GM12892 (cell line): Measurements from ENCODE around the gene ZNF334.

Experiments
- DNase-seq: peaks from one replicate; pipeline ENCODE4 v3.0.0; 2011; ENCODE audit not compliant: insufficient read length
- FAIRE-seq: peaks from 2 replicates; lab custom pipeline; 2011; peaks lifted over from hg19 to GRCh38; lab: Jason Lieb, UNC
- POLR2A ChIP-seq: IDR thresholded peaks from 2 replicates; pipeline ENCODE4 v1.6.1; 2011; ENCODE audit warnings: low read depth, low read length, control low read depth
- POLR2AphosphoS5 ChIP-seq: IDR thresholded peaks from 2 replicates; pipeline ENCODE4 v1.6.1; 2011; ENCODE audit warnings: low read depth, low read length, control low read depth
- TAF1 ChIP-seq: IDR thresholded peaks from 2 replicates; pipeline ENCODE4 v1.6.1; 2011; ENCODE audit warnings: low read depth, mild to moderate bottlenecking, control low read depth, low read length, borderline replicate concordance

ZNF334 gene

DNA sequence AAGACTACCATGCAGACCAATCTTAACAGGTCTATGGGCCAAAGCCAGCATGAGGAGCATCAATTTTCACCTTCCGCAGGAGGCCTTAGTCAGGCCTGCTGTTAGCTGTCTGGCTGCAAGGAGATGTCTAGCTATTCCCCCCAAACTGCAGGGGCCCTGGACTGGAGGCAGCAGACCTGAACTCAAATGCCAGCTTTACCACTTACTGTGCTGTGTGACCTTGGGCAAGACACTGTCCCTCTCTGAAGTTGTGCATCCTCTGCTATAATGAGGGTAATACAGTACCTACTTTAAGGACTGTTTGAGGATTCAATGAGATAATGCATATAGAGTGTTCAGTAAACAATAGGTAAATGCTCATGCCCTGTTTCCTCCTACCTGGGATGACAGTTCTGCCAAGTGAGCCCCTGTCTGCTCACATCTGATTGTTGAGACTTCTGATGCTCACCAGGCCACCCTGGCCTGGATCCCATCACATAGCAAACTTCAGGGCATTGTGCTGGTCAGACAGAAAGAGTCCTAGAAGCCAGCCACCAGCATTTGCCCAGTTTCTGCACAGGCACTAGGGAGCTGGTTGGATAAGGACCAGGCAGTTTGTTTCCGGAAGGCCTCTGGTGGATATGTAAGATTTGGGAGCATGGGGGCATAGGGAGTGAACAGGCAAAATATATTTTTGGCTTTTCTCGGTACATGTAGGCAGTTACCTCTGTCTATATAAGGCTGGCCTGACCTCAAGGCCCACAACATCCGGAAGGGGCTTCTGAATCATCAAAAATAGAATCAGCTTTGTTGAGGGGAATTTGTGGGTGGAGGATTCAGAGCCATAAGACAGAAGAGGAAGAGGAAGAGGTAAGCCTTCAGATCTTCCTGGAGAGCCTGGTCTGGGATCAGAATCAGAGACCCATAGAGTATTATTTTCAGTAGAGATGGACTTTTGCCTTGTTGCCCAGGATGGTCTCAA is 39.4 kb upstream of the ZNF334 start:
- DNase-seq (peak; percentile 34), FAIRE-seq (peak; percentile 93)
- 0 out of 2 replicates have a peak, but pooled peaks have one; percentile 55 for TF ChIP-seq POLR2AphosphoS5
- no peak for TF ChIP-seq TAF1
- peak; percentile 7; the same call in 1 of the 2 replicates for TF ChIP-seq POLR2A

- TF ChIP-seq TAF1, result no peak; the same call in 1 of the 2 replicates
- peak; percentile 62 for TF ChIP-seq POLR2AphosphoS5
- peak; percentile 74 for TF ChIP-seq POLR2A
- DNase-seq (no peak), FAIRE-seq (peak; percentile 87)
These were observed 38.4 kb upstream of the ZNF334 start for GRCh38 chr20:46551522-46552381.

GRCh38 chr20:46550461-46550860 is 37.1 kb upstream of the ZNF334 start, which contains the start of gene OCSTAMP:
OCSTAMP (minus strand) TSS chr20:46550654; CDS start chr20:46550560, 94 bp downstream.
- TF ChIP-seq POLR2AphosphoS5, result no peak
- TF ChIP-seq TAF1, result no peak
- no peak for TF ChIP-seq POLR2A
- peak; percentile 44 for FAIRE-seq
- DNase-seq, result no peak

DNA sequence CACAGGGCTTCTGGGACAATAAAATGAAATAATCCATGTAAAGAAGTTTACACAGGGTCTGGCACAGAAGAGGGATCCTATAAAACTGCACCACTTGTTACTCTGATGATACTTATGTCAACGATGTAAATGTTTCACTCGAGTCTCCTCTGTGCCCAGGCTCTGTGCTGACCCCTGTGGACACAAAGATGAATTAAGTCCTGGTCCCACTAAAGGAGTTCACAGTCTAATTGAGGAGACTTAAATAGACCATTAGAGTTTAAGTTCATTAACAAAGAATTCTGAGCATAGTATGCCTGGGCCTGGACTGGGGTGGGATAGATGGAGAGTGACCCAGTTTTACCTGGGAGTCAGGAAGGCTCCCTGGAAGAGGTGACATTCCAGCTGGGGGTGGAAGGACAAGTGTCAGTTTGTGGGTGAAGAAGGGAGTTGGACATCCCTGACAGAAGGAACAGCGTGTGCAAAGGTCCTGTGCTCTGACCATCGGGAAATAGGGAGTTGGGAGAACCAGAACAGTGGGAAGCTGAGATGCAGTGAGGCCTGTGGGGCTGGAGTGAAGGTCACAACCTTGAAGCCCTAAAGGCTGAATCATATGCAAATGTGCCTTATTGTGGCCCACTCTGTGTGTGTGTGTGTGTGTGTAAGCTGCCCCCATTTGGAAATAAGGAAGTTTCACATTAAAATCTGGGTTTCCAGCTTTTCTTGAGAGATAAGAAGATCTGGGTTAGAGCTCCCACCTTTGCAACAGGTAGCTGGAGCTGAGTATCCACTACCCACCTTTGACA is 36.0 kb upstream of the ZNF334 start:
- no peak for TF ChIP-seq POLR2A
- no peak for TF ChIP-seq TAF1
- TF ChIP-seq POLR2AphosphoS5, result no peak
- no peak for FAIRE-seq

DNA sequence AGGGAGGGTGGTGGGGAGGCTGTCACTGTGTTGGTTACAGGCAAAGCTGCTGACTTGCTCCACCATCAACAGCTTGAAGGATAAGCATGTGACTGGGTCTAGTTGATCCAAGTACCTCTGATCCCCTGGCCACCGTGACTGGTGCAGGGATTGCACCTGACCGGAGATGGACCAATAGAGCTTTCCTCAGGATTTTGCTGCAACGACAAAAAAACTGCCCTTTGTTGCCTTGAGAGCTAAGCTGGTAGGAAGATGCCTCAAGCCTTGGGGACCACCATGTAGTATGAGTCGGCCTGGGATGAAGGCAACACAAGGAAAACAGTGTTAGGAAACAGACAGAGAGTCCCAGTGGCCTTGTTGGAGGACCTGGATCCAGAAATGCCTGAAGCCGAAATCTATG is 35.3 kb upstream of the ZNF334 start:
- TF ChIP-seq POLR2A (no peak), TAF1 (no peak), POLR2AphosphoS5 (no peak)
- FAIRE-seq, result no peak
- no peak for DNase-seq

More for the DNA sequence above, 36.0 kb upstream of the ZNF334 start:
- no peak for DNase-seq

DNA sequence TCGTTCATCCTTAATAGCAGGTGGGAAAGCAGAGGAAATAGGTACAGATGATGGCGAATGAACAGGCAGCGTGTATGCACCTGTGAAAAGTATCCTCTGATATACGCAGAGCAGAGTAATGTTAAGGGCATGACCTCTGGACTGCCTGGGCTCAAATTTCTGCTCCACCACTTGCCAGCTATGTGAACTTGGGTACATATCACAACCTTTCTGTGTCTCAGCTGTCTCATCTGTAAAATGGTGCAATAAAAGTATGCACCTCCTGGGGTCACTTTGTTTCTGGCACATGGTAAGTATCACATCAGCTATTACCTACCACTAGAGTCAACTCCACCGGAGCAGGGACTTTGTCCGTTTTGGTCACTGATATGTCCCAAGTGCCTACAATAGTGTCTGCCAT is 34.6 kb upstream of the ZNF334 start:
- DNase-seq (no peak), FAIRE-seq (no peak)
- TF ChIP-seq POLR2A (no peak), POLR2AphosphoS5 (no peak), TAF1 (no peak)

- no peak for FAIRE-seq
- no peak for DNase-seq
- TF ChIP-seq POLR2A, result no peak
- TF ChIP-seq TAF1, result no peak
- no peak for TF ChIP-seq POLR2AphosphoS5
These were observed 33.6 kb upstream of the ZNF334 start for GRCh38 chr20:46546936-46547335.

GRCh38 chr20:46546298-46546697 is 32.9 kb upstream of the ZNF334 start:
- FAIRE-seq, result no peak
- DNase-seq, result no peak
- TF ChIP-seq POLR2A, result no peak

DNA sequence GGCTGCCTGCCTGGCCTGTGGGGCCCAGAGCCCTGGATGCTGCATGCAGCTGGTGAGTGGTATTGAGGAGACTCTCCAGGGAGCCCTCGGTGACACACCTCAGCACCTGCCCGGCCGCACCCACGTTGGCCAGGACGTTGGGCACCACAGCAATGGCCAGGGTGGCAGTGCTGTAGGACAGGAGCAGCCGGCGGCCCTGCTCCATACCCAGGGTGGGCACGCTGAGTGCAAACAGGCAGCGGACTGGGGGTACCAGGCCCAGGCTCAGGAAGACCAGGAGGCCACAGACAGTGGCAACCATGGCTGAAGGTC is 32.4 kb upstream of the ZNF334 start:
- FAIRE-seq, result no peak
- no peak for DNase-seq
- TF ChIP-seq POLR2AphosphoS5, result no peak
- TF ChIP-seq TAF1, result no peak
- TF ChIP-seq POLR2A, result no peak

DNA sequence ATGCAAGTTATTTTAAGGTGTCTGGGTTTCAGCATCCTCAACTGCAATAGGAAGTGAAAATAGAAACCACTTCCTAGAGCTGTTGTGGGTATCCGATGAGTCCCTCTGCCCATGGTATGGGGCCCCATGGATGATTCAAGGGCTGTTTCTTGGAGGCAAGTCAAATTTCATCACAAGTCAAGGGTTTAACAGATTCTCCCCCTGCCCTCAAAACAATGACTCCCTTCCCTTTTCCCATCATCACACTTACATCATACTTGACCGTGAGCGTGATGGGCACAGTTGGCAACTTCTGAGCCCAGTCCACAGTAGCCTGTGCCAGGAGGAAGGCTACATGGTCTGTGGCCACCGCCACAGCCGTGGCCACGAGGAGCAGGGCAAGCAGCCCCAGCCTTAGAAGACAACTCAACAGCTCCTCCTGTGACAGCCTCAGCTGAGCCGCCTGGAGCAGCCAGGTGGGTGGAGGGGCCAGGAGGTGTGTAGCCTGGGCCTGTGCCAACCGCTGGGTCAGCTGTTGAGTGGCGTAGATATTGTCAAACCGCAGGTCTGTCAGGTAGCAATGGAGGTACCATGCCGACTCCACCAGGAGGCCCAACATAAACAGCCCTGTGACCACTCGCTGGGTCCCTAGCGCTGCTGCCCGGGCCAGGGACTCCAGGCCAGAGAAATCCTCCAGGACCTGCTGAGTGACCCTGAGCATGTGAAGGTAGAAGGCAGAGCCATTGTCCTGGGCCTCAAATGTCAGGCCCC is 31.9 kb upstream of the ZNF334 start:
- TF ChIP-seq TAF1, result no peak
- TF ChIP-seq POLR2A, result no peak
- TF ChIP-seq POLR2AphosphoS5, result no peak

GRCh38 chr20:46544576-46544975 is 31.2 kb upstream of the ZNF334 start:
- TF ChIP-seq POLR2AphosphoS5 (no peak), TAF1 (no peak), POLR2A (no peak)
- DNase-seq (no peak), FAIRE-seq (no peak)

More for the DNA sequence above, 31.9 kb upstream of the ZNF334 start:
- FAIRE-seq (peak; percentile 50), DNase-seq (no peak)
